Measurements from ENCODE around the gene GABRB1.
"Not testable (repeated sequence)": the region's sequence is repeated elsewhere in the genome, so short reads cannot be mapped to it uniquely, and the experiment has no call there.

Gene GABRB1

GRCh38 chr4:47368211-47368610 is 336.8 kb downstream of the GABRB1 start:
- peaks cover 0 to 4% (median 0%) of the 10 kb centered on the region in 5 donors for H3K4me1 ChIP-seq (ENCODE audit: control insufficient read depth in 5 of 5, insufficient read depth in 5 of 5, low read length in 5 of 5)
- no peak overlapping the region for H3K4me3 ChIP-seq (ENCODE audit: low read depth in 1 of 5, low read length in 5 of 5)
- H3K9ac ChIP-seq (ENCODE audit: low read length in 5 of 5): no peak overlapping the region
- H3K36me3 ChIP-seq (ENCODE audit: control insufficient read depth in 5 of 5, insufficient read depth in 5 of 5, low read length in 5 of 5): no peaks in the 10 kb centered on the region
- peaks cover 0 to 8% (median 0%) of the 10 kb centered on the region in 5 donors for H3K27me3 ChIP-seq (ENCODE audit: control insufficient read depth in 5 of 5, insufficient read depth in 4 of 5, low read length in 5 of 5)
- peaks cover 0 to 4% (median 0%) of the 10 kb centered on the region in 5 donors for H3K9me3 ChIP-seq (ENCODE audit: control insufficient read depth in 5 of 5, low read length in 5 of 5)
- H3K27ac ChIP-seq (ENCODE audit: low read depth, low read length): no peak overlapping the region

GRCh38 chr4:47372561-47372960 is 341.2 kb downstream of the GABRB1 start:
- Histone ChIP-seq H3K27me3 (ENCODE audit: control insufficient read depth in 5 of 5, insufficient read depth in 4 of 5, low read length in 5 of 5) (peaks cover 0 to 7% (median 0%) of the 10 kb centered on the region in 5 donors), H3K27ac (ENCODE audit: low read depth, low read length) (no peak overlapping the region), H3K9me3 (ENCODE audit: control insufficient read depth in 5 of 5, low read length in 5 of 5) (peaks cover 0 to 4% (median 0%) of the 10 kb centered on the region in 5 donors), H3K4me1 (ENCODE audit: control insufficient read depth in 5 of 5, insufficient read depth in 5 of 5, low read length in 5 of 5) (peaks cover 0 to 4% (median 0%) of the 10 kb centered on the region in 5 donors), H3K4me3 (ENCODE audit: low read depth in 1 of 5, low read length in 5 of 5) (no peak overlapping the region), H3K9ac (ENCODE audit: low read length in 5 of 5) (no peak overlapping the region), H3K36me3 (ENCODE audit: control insufficient read depth in 5 of 5, insufficient read depth in 5 of 5, low read length in 5 of 5) (no peaks in the 10 kb centered on the region)

GRCh38 chr4:47373174-47373573 is 341.8 kb downstream of the GABRB1 start:
- Histone ChIP-seq H3K27me3 (ENCODE audit: control insufficient read depth in 5 of 5, insufficient read depth in 4 of 5, low read length in 5 of 5) (peaks cover 0 to 3% (median 0%) of the 10 kb centered on the region in 5 donors), H3K4me3 (ENCODE audit: low read depth in 1 of 5, low read length in 5 of 5) (no peak overlapping the region), H3K27ac (ENCODE audit: low read depth, low read length) (no peak overlapping the region), H3K36me3 (ENCODE audit: control insufficient read depth in 5 of 5, insufficient read depth in 5 of 5, low read length in 5 of 5) (no peaks in the 10 kb centered on the region), H3K9ac (ENCODE audit: low read length in 5 of 5) (no peak overlapping the region), H3K4me1 (ENCODE audit: control insufficient read depth in 5 of 5, insufficient read depth in 5 of 5, low read length in 5 of 5) (peaks cover 0 to 4% (median 0%) of the 10 kb centered on the region in 5 donors), H3K9me3 (ENCODE audit: control insufficient read depth in 5 of 5, low read length in 5 of 5) (peaks cover 0 to 4% (median 0%) of the 10 kb centered on the region in 5 donors)

GRCh38 chr4:47373709-47374108 is 342.3 kb downstream of the GABRB1 start:
- Histone ChIP-seq H3K4me3 (ENCODE audit: low read depth in 1 of 5, low read length in 5 of 5) (no peak overlapping the region), H3K27ac (ENCODE audit: low read depth, low read length) (no peak overlapping the region), H3K9me3 (ENCODE audit: control insufficient read depth in 5 of 5, low read length in 5 of 5) (peaks cover 0 to 4% (median 0%) of the 10 kb centered on the region in 5 donors), H3K9ac (ENCODE audit: low read length in 5 of 5) (no peak overlapping the region), H3K4me1 (ENCODE audit: control insufficient read depth in 5 of 5, insufficient read depth in 5 of 5, low read length in 5 of 5) (peaks cover 0 to 4% (median 0%) of the 10 kb centered on the region in 5 donors), H3K36me3 (ENCODE audit: control insufficient read depth in 5 of 5, insufficient read depth in 5 of 5, low read length in 5 of 5) (no peaks in the 10 kb centered on the region), H3K27me3 (ENCODE audit: control insufficient read depth in 5 of 5, insufficient read depth in 4 of 5, low read length in 5 of 5) (peaks cover 0 to 3% (median 0%) of the 10 kb centered on the region in 5 donors)

- Histone ChIP-seq H3K27ac (ENCODE audit: low read depth, low read length) (no peak overlapping the region), H3K4me3 (ENCODE audit: low read depth in 1 of 5, low read length in 5 of 5) (no peak overlapping the region), H3K36me3 (ENCODE audit: control insufficient read depth in 5 of 5, insufficient read depth in 5 of 5, low read length in 5 of 5) (no peaks in the 10 kb centered on the region), H3K4me1 (ENCODE audit: control insufficient read depth in 5 of 5, insufficient read depth in 5 of 5, low read length in 5 of 5) (no peaks in the 10 kb centered on the region), H3K9ac (ENCODE audit: low read length in 5 of 5) (no peak overlapping the region), H3K9me3 (ENCODE audit: control insufficient read depth in 5 of 5, low read length in 5 of 5) (peaks cover 0 to 4% (median 0%) of the 10 kb centered on the region in 5 donors), H3K27me3 (ENCODE audit: control insufficient read depth in 5 of 5, insufficient read depth in 4 of 5, low read length in 5 of 5) (peaks cover 0 to 3% (median 0%) of the 10 kb centered on the region in 5 donors)
Observed at GRCh38 chr4:47374477-47374876, 343.1 kb downstream of the GABRB1 start.

GRCh38 chr4:47378021-47378530 is 346.7 kb downstream of the GABRB1 start:
- H3K36me3 ChIP-seq (ENCODE audit: control insufficient read depth in 5 of 5, insufficient read depth in 5 of 5, low read length in 5 of 5); H3K27ac ChIP-seq (ENCODE audit: low read depth, low read length); H3K4me1 ChIP-seq (ENCODE audit: control insufficient read depth in 5 of 5, insufficient read depth in 5 of 5, low read length in 5 of 5); H3K27me3 ChIP-seq (ENCODE audit: control insufficient read depth in 5 of 5, insufficient read depth in 4 of 5, low read length in 5 of 5); H3K9me3 ChIP-seq (ENCODE audit: control insufficient read depth in 5 of 5, low read length in 5 of 5); H3K4me3 ChIP-seq (ENCODE audit: low read depth in 1 of 5, low read length in 5 of 5); H3K9ac ChIP-seq (ENCODE audit: low read length in 5 of 5): not testable (repeated sequence)

GRCh38 chr4:47381172-47381571 is 349.8 kb downstream of the GABRB1 start:
- Histone ChIP-seq H3K27me3 (ENCODE audit: control insufficient read depth in 5 of 5, insufficient read depth in 4 of 5, low read length in 5 of 5) (no peaks in the 10 kb centered on the region), H3K27ac (ENCODE audit: low read depth, low read length) (no peak overlapping the region), H3K36me3 (ENCODE audit: control insufficient read depth in 5 of 5, insufficient read depth in 5 of 5, low read length in 5 of 5) (no peaks in the 10 kb centered on the region), H3K4me3 (ENCODE audit: low read depth in 1 of 5, low read length in 5 of 5) (no peak overlapping the region), H3K9me3 (ENCODE audit: control insufficient read depth in 5 of 5, low read length in 5 of 5) (no peaks in the 10 kb centered on the region), H3K9ac (ENCODE audit: low read length in 5 of 5) (no peak overlapping the region), H3K4me1 (ENCODE audit: control insufficient read depth in 5 of 5, insufficient read depth in 5 of 5, low read length in 5 of 5) (no peaks in the 10 kb centered on the region)

GRCh38 chr4:47382846-47383360 is 351.5 kb downstream of the GABRB1 start:
- peaks cover 0 to 3% (median 0%) of the 10 kb centered on the region in 5 donors for H3K27me3 ChIP-seq (ENCODE audit: control insufficient read depth in 5 of 5, insufficient read depth in 4 of 5, low read length in 5 of 5)

GRCh38 chr4:47383829-47384427 is 352.6 kb downstream of the GABRB1 start:
- H3K4me3 ChIP-seq (ENCODE audit: low read depth in 1 of 5, low read length in 5 of 5): no peak overlapping the region
- H3K4me1 ChIP-seq (ENCODE audit: control insufficient read depth in 5 of 5, insufficient read depth in 5 of 5, low read length in 5 of 5): no peaks in the 10 kb centered on the region
- no peaks in the 10 kb centered on the region for H3K36me3 ChIP-seq (ENCODE audit: control insufficient read depth in 5 of 5, insufficient read depth in 5 of 5, low read length in 5 of 5)
- peaks cover 0 to 3% (median 0%) of the 10 kb centered on the region in 5 donors for H3K27me3 ChIP-seq (ENCODE audit: control insufficient read depth in 5 of 5, insufficient read depth in 4 of 5, low read length in 5 of 5)
- no peak overlapping the region for H3K9ac ChIP-seq (ENCODE audit: low read length in 5 of 5)
- no peaks in the 10 kb centered on the region for H3K9me3 ChIP-seq (ENCODE audit: control insufficient read depth in 5 of 5, low read length in 5 of 5)
- no peak overlapping the region for H3K27ac ChIP-seq (ENCODE audit: low read depth, low read length)

More at GRCh38 chr4:47382846-47383360, 351.5 kb downstream of the GABRB1 start:
- H3K4me1 ChIP-seq (ENCODE audit: control insufficient read depth in 5 of 5, insufficient read depth in 5 of 5, low read length in 5 of 5): no peaks in the 10 kb centered on the region
- no peak overlapping the region for H3K27ac ChIP-seq (ENCODE audit: low read depth, low read length)
- H3K36me3 ChIP-seq (ENCODE audit: control insufficient read depth in 5 of 5, insufficient read depth in 5 of 5, low read length in 5 of 5): no peaks in the 10 kb centered on the region
- H3K4me3 ChIP-seq (ENCODE audit: low read depth in 1 of 5, low read length in 5 of 5): no peak overlapping the region
- no peak overlapping the region for H3K9ac ChIP-seq (ENCODE audit: low read length in 5 of 5)
- H3K9me3 ChIP-seq (ENCODE audit: control insufficient read depth in 5 of 5, low read length in 5 of 5): no peaks in the 10 kb centered on the region

GRCh38 chr4:47386146-47386545 is 354.8 kb downstream of the GABRB1 start:
- Histone ChIP-seq H3K36me3 (ENCODE audit: control insufficient read depth in 5 of 5, insufficient read depth in 5 of 5, low read length in 5 of 5) (no peaks in the 10 kb centered on the region), H3K27ac (ENCODE audit: low read depth, low read length) (no peak overlapping the region), H3K9me3 (ENCODE audit: control insufficient read depth in 5 of 5, low read length in 5 of 5) (no peaks in the 10 kb centered on the region), H3K4me3 (ENCODE audit: low read depth in 1 of 5, low read length in 5 of 5) (no peak overlapping the region), H3K9ac (ENCODE audit: low read length in 5 of 5) (no peak overlapping the region), H3K27me3 (ENCODE audit: control insufficient read depth in 5 of 5, insufficient read depth in 4 of 5, low read length in 5 of 5) (peaks cover 0 to 3% (median 0%) of the 10 kb centered on the region in 5 donors), H3K4me1 (ENCODE audit: control insufficient read depth in 5 of 5, insufficient read depth in 5 of 5, low read length in 5 of 5) (no peaks in the 10 kb centered on the region)

Measured in subcutaneous abdominal adipose tissue (tissue), 5 donors.